AG04449 (cell line): ENCODE data around the gene PCDHB15.
A peak's percentile ranks its signal among the peaks of the same experiment; 100 is the strongest.
"Not testable (repeated sequence)": the region's sequence is repeated elsewhere in the genome, so short reads cannot be mapped to it uniquely, and the experiment has no call there.

Experiments used
- CTCF ChIA-PET: fragments of 350-600 bp; formaldehyde crosslinking; extraction: SDS; loops from one replicate; lab custom pipeline; 2021; ENCODE audit warnings: antibody characterized with exemption; lab: Yijun Ruan, JAX
- POLR2A ChIA-PET: fragments of 400-600, 350-600 bp; formaldehyde crosslinking; extraction: SDS; loops from one replicate; lab custom pipeline; 2020; ENCODE audit warnings: antibody characterized with exemption, inconsistent platforms; lab: Yijun Ruan, JAX
- DNase-seq: peaks from one replicate; pipeline ENCODE4 v3.0.0-alpha.2; 2010; ENCODE audit warnings: low read depth, low spot score
- H3K4me3 ChIP-seq: 2 replicates; pipeline ENCODE4 v1.5.1; 2011; ENCODE audit warnings: low read depth, mild to moderate bottlenecking, control low read depth, low read length
- CTCF ChIP-seq: IDR thresholded peaks from one replicate; pipeline ENCODE4 v1.5.1; 2011; ENCODE audit warnings: mild to moderate bottlenecking, moderate library complexity, low read length, control low read depth, inconsistent platforms; ENCODE audit not compliant: insufficient read depth; ENCODE audit errors: missing control alignments

PCDHB15 gene

GRCh38 chr5:141215504-141215903 lies 29.7 kb upstream of the PCDHB15 start:
- H3K4me3 ChIP-seq, CTCF ChIA-PET, DNase-seq, POLR2A ChIA-PET: not testable (repeated sequence)

GRCh38 chr5:141216035-141216434 lies 29.2 kb upstream of the PCDHB15 start:
- DNase-seq, CTCF ChIA-PET, POLR2A ChIA-PET, H3K4me3 ChIP-seq: not testable (repeated sequence)

- ChIA-PET POLR2A (interaction anchor here (0.6 kb wide), 1 partner anchor 341 kb away, joined by 4 read pairs; no protein-coding TSS in a partner anchor), CTCF (interaction anchor here (0.7 to 3.3 kb wide), 11 partner anchors 14 to 343 kb away, joined by 3 to 57 read pairs (median 4); partner anchors contain the start of genes PCDHB12, PCDHGA2 and PCDHGA6)
- no peak for DNase-seq
- peak within 1 kb of the TSS; percentile 33 for H3K4me3 ChIP-seq
- TF ChIP-seq CTCF: no peak
These were observed 21.9 kb upstream of the PCDHB15 start, which contains the start of gene PCDHB14 for GRCh38 chr5:141223112-141223783. Gene PCDHB14, plus strand, starts transcription at chr5:141223343. Its CDS starts 163 bp downstream, at chr5:141223506.

GRCh38 chr5:141224844-141225243 lies 20.4 kb upstream of the PCDHB15 start:
- POLR2A ChIA-PET, H3K4me3 ChIP-seq, DNase-seq: not testable (repeated sequence)
- CTCF ChIA-PET: interaction anchor here (3.3 kb wide), 1 partner anchor 338 kb away, joined by 57 read pairs; no protein-coding TSS in a partner anchor

GRCh38 chr5:141225421-141225820 lies 19.8 kb upstream of the PCDHB15 start:
- DNase-seq, POLR2A ChIA-PET, H3K4me3 ChIP-seq: not testable (repeated sequence)
- CTCF ChIA-PET: interaction anchor here (2.3 kb wide), 1 partner anchor 339 kb away, joined by 9 read pairs; no protein-coding TSS in a partner anchor

GRCh38 chr5:141234109-141234667 lies 11.0 kb upstream of the PCDHB15 start:
- ChIA-PET POLR2A (no interaction called here), CTCF (interaction anchor here (0.9 to 1.1 kb wide), 3 partner anchors 140 to 330 kb away, joined by 3 to 4 read pairs (median 4); partner anchors contain the start of gene PCDHGA6)
- no peak for TF ChIP-seq CTCF
- H3K4me3 ChIP-seq: peak overlapping the region; percentile 24
- no peak for DNase-seq

GRCh38 chr5:141235922-141236321 lies 9.3 kb upstream of the PCDHB15 start:
- H3K4me3 ChIP-seq, POLR2A ChIA-PET, CTCF ChIA-PET, DNase-seq: not testable (repeated sequence)

GRCh38 chr5:141236516-141237313 lies 8.5 kb upstream of the PCDHB15 start:
- no peak for TF ChIP-seq CTCF
- POLR2A ChIA-PET: no interaction called here
- CTCF ChIA-PET: no interaction called here
- no peak for DNase-seq
- no peak overlapping the region for H3K4me3 ChIP-seq
